Iris pigment epithelial cell (primary cell): ENCODE results near the gene DOCK8.
"Not testable (repeated sequence)": the region's sequence is repeated elsewhere in the genome, so short reads cannot be mapped to it uniquely, and the experiment has no call there.

ENCODE experiments used
- DNase-seq: peaks from one replicate; pipeline ENCODE4 v3.0.0-alpha.2; 2011; ENCODE audit warnings: low read depth

DOCK8 gene

GRCh38 chr9:214648-215493 lies at the start of gene DOCK8:
DOCK8 (plus strand) TSS chr9:214865; CDS start chr9:214977, 112 bp downstream.
- DNase-seq = peak; percentile 46

DNA sequence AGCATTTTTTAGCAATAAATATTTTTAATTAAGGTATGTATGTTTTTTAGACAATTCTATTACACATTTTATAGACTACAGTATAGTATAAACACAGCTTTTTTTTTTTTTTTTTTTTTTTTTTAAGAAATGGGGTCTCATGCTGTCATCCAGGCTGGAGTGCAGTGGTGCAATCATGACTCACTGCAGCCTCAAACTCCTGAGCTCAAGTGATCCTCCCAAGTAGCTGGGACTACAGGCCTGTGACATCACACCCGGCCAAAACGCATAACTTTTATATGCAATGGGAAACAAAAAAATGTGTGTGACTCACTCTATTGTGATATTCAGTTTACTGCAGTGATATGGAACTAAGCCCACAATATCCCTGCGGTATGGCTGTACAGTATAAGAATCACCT lies 44.9 kb upstream of the DOCK8 start:
- DNase-seq = not testable (repeated sequence)

DNA sequence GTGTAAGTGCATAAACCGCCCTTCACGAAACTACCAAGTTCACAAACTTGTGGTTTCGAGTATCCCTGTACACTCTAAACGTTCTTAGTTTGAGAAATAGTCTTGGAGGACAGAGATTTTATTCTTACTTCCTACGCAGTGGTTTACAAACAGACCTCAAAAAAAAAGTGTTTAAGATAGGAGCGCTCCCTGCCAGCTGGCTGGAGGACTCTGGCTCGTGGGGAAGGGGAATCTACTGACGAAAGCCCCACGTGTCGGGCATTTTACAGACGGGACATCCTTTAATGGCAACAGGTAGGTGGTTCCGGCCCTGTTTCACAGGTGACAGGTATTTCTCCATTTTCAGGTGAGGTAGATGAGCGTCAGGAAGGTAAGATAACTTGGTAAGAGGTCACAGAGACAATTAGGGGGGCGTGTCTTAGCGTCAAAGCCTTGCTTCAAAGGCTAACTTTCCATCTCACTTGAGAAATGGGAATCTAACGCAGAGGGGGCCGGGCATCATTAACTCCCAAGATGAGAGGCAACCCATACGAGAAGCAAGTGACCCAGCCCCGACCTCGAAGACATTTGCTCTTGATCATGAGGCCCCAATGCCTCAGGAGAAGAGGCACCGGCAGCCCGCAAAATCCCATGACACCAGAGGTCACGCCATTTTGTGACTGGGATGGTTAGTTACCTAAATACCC lies 36.4 kb upstream of the DOCK8 start:
- DNase-seq = not testable (repeated sequence)

GRCh38 chr9:178970-179383 lies 35.7 kb upstream of the DOCK8 start, which contains the start of gene ZNG1A:
ZNG1A (minus strand) TSS chr9:179056; CDS start chr9:178969, 87 bp downstream.
- not testable (repeated sequence) for DNase-seq

DNA sequence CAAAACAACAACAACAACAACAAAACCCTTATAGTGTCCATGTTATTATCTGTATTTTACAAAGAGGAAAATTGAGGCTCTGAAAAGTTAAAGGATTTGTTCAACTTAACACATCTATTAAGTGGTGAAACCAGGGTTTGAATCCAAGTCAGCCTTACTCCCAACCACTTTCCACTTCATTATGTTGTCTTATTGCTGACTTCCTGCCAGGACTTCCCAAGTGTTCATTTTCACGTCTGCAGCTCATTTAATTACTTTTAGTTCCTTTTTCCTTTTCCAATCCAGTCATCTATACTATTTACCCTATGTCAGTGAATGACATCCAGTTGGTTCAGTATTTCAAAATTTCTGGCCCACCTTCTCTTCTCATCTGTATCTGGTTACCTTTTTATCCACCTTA lies 15.1 kb upstream of the DOCK8 start:
- not testable (repeated sequence) for DNase-seq

DNA sequence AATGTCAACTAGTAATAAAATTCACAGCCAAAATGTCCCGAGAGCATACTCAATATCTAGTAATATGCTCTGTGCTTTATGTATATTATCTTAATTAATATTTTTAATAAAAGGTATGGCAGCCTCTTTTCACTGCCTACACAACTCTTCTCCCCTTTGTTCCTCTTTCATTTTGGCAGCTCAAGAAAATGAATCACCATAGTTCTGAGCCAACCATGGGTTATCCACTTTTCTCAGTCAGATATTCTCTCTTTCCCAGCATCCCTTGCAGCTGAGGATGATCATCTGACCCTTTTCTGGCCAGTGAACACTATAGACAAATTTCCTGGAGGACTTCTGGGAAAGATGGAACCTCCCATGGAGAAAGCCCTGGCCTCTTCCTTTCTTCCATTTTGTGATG lies 8.2 kb upstream of the DOCK8 start:
- no peak for DNase-seq

GRCh38 chr9:209143-209758 lies 5.4 kb upstream of the DOCK8 start:
- DNase-seq = no peak

DNA sequence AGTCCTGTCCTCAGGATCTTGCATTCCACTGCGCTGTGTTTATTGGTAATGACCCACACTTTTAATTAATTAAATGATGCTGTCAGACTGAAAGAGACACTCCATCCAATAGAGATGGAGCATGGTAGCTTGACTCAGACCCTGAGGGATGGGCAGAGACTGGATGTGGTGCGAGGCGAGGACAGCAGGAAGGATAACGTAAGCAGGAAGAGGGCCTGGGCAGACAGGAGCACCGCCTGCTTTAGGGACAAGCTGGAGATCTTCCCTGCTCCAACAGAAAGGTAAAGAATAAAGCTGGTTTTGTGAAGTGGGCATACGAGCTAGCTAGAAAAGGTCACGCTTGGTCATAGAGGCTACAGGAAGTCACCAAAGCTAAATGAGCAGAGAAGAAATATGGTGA lies 3.6 kb upstream of the DOCK8 start:
- no peak for DNase-seq

DNA sequence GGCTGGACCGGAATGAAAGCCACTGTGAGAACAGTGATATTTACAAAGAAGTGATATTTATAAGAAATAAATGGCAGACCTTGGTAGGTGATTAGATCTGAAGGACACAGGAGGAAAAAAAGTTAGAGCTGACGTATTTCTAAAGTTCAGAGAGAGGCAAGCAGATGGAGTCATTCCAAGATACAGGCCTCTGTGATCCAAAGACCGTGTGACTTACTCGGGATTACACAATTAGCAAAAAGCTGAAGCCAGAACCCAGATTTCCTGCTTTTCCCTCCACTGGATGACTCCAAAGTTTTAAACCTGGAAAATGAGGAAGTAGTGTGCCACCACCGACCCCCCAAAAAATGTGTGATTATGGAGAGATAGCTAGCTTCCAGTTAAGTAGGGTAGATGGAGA lies 3.1 kb upstream of the DOCK8 start:
- no peak for DNase-seq

DNA sequence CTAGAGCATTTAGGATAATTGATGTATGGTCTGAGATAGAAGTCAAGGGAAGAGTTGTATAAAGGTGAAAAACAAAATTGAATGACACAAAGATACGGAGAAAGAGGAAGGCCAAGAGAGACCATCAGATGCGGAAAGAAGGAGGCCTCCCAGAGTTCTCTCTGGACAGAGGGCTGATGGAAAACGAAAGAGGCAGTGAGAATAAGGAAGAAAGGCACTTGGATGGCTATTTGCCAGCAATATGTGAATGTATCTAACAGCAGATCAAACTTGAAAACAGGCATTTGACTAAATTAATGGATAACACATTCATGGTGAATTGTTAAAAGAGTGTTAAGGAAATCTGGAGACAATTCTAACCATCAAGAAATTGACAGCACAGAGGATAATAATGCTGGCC lies 2.4 kb upstream of the DOCK8 start:
- DNase-seq = no peak

GRCh38 chr9:213901-214300 lies 764 bp upstream of the DOCK8 start:
- not testable (repeated sequence) for DNase-seq

GRCh38 chr9:214351-214647 lies 366 bp upstream of the DOCK8 start:
- no peak for DNase-seq

DNA sequence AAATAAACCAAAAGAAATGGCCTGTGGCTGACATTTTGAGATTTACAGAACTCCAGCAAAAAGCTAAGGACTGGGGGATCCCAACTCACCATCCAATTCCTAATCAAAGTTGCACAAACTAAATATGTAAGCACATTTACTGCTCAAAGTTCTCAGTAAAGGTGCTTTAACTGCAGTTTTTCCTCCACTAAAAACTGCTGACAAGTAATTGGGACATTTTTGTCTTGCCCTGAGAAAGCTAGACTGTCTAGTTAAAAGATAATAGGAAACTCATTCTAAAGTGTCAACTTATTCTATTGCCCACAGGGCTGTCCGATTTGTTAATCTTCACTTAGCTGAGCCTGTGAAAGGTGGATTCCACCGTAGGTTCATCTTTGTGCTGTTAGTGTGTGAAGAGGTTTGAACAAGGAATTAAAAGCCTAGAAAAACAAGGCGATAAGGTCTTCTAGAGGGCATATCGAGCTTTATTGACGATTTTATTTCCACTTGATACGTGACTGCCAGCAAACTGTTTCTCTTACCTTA lies 1.0 kb downstream of the DOCK8 start:
- DNase-seq = no peak

GRCh38 chr9:216866-217265 lies 2.2 kb downstream of the DOCK8 start:
- DNase-seq = no peak

DNA sequence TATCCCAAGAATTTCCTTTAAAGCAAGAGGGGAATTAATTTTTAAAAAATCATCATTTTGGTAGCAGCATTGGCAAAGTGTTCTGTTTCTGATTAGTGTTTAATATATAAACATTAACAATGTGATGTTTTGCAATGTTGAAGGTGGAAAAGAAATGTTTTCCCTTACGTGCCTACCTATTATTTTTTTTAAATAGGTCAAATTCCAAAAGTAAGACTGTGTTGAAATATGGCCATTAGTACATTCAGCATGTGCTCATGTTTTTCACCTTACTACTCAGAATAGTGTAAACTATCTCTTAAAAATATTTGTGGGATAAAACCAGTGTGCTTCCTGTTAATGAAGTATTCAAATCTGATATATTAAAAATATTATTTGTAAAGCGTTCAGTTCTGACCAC lies 3.3 kb downstream of the DOCK8 start:
- DNase-seq = no peak

DNA sequence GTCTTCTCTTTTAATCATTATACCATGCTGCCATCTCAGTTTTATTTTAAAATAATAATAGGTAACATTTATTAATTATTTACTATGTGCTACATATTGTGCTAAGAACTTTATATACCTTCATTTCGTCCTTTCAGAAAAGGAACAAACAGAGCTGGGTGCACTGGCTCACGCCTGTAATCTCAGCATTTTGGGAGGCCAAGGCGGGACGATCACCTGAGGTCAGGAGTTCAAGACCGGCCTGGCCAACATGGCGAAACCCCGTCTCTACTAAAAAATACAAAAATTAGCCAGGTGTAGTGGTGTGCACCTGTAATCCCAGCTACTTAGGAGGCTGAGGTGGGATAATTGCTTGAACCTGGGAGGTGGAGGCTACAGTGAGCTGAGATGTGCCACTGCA lies 4.4 kb downstream of the DOCK8 start:
- DNase-seq = not testable (repeated sequence)

GRCh38 chr9:219670-220365 lies 5.2 kb downstream of the DOCK8 start:
- no peak for DNase-seq

DNA sequence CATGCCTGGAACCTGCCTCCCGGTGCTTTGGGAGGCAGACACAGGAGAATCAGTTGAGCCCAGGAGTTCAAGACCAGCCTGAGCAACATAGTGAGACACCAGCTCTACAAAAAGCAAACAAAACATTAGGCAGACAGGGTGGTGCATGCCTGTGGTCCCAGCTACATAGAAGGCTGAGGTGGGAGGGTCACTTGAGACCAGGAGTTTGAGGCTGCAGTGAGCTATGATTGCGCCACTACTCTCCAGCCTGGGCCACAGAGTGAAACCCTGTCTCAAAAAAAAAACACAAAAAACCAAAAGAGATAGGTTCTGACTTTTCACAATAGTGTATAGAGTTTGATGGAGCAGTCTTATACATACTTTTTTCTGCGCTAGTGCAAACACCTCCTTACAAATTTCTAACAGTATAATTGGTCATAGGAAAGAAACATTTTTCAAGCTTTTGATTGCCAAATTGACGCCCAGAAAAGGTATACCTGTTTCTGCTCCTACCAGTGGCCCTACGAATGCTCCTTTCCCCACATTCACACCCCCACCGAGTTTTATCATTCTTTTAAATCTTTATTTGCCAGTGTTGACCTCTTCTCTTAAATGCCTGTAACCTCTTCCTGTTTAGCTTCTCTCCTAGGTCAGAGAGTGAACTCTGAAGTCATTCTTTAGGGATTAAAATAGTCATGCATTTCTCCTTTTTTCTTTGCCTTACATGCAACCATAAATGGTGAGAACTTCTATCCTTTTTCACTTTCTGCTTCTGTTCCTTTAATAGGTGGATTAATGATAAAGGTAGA lies 7.5 kb downstream of the DOCK8 start:
- no peak for DNase-seq

GRCh38 chr9:223152-223551 lies 8.5 kb downstream of the DOCK8 start:
- no peak for DNase-seq

GRCh38 chr9:224026-224425 lies 9.4 kb downstream of the DOCK8 start:
- DNase-seq = no peak
